Fibroblast of the conjunctiva (primary cell): ENCODE data around the gene TRIM17.
"Not testable (repeated sequence)": the region's sequence is repeated elsewhere in the genome, so short reads cannot be mapped to it uniquely, and the experiment has no call there.

ENCODE experiments used
- DNase-seq: peaks from one replicate; pipeline ENCODE4 v3.0.0-alpha.2; 2010; ENCODE audit warnings: low read depth

Gene TRIM17

GRCh38 chr1:228446852-228447251 is 30.2 kb upstream of the TRIM17 start:
- DNase-seq, result no peak

- DNase-seq, result no peak
These were observed 29.4 kb upstream of the TRIM17 start for GRCh38 chr1:228445843-228446650.

- no peak for DNase-seq
These were observed 28.8 kb upstream of the TRIM17 start for GRCh38 chr1:228445490-228445842.

- DNase-seq, result no peak
These were observed 26.7 kb upstream of the TRIM17 start for GRCh38 chr1:228443395-228443794.

- no peak for DNase-seq
These were observed 24.3 kb upstream of the TRIM17 start for GRCh38 chr1:228440761-228441500.

- DNase-seq, result no peak
These were observed 21.6 kb upstream of the TRIM17 start for GRCh38 chr1:228438266-228438665.

GRCh38 chr1:228437424-228437962 is 20.8 kb upstream of the TRIM17 start:
- DNase-seq, result no peak

- DNase-seq, result no peak
These were observed 18.0 kb upstream of the TRIM17 start for GRCh38 chr1:228434689-228435088.

- not testable (repeated sequence) for DNase-seq
These were observed 16.8 kb upstream of the TRIM17 start for GRCh38 chr1:228433337-228434053.

GRCh38 chr1:228430243-228430642 is 13.6 kb upstream of the TRIM17 start:
- no peak for DNase-seq

GRCh38 chr1:228429698-228430097 is 13.0 kb upstream of the TRIM17 start:
- no peak for DNase-seq

GRCh38 chr1:228429007-228429406 is 12.3 kb upstream of the TRIM17 start:
- no peak for DNase-seq

- DNase-seq, result no peak
These were observed 11.8 kb upstream of the TRIM17 start for GRCh38 chr1:228428412-228428811.

- no peak for DNase-seq
These were observed 10.0 kb upstream of the TRIM17 start for GRCh38 chr1:228426518-228427175.

- DNase-seq, result no peak
These were observed 8.3 kb upstream of the TRIM17 start for GRCh38 chr1:228424685-228425660.

- DNase-seq, result no peak
These were observed 6.9 kb upstream of the TRIM17 start for GRCh38 chr1:228423404-228424053.

- DNase-seq, result no peak
These were observed 4.5 kb upstream of the TRIM17 start for GRCh38 chr1:228420968-228421826.

- no peak for DNase-seq
These were observed 982 bp upstream of the TRIM17 start for GRCh38 chr1:228417483-228418203.

GRCh38 chr1:228417061-228417460 is 400 bp upstream of the TRIM17 start:
- no peak for DNase-seq
